Gastroesophageal sphincter (tissue), 3 donors: ENCODE results near the gene CARNS1.

Source experiments
- EP300 ChIP-seq: sonication (generic); formaldehyde crosslinking; IDR thresholded peaks from one replicate; pipeline ENCODE4 v1.6.1; 2017; ENCODE audit warnings: antibody characterized with exemption, mild to moderate bottlenecking
- POLR2A ChIP-seq, 2 donors: fragments of 450-650 bp; IDR thresholded peaks; one replicate each; pipeline ENCODE4 v1.6.1; 2017; ENCODE audit warnings: antibody characterized with exemption in 2 of 2, mild to moderate bottlenecking in 2 of 2, moderate library complexity in 1 of 2
- POLR2AphosphoS5 ChIP-seq: sonication (generic); formaldehyde crosslinking; IDR thresholded peaks from one replicate; pipeline ENCODE4 v1.6.1; 2017; ENCODE audit warnings: antibody characterized with exemption
- TF ChIP-seq, protein P1 (sequence below), 4 experiments: fragments of 200-600 bp in 2 of 4; fragments of 450-650 bp in 2 of 4; sonication (generic) in 1 of 4; IDR thresholded peaks; one replicate each; pipeline ENCODE4 v1.5.1; 2017 to 2019; ENCODE audit warnings: antibody characterized with exemption in 4 of 4, mild to moderate bottlenecking in 2 of 4, moderate library complexity in 2 of 4

GRCh38 chr11:67417425-67417824 lies 1.9 kb downstream of the CARNS1 start:
- TF ChIP-seq, protein P1, sequence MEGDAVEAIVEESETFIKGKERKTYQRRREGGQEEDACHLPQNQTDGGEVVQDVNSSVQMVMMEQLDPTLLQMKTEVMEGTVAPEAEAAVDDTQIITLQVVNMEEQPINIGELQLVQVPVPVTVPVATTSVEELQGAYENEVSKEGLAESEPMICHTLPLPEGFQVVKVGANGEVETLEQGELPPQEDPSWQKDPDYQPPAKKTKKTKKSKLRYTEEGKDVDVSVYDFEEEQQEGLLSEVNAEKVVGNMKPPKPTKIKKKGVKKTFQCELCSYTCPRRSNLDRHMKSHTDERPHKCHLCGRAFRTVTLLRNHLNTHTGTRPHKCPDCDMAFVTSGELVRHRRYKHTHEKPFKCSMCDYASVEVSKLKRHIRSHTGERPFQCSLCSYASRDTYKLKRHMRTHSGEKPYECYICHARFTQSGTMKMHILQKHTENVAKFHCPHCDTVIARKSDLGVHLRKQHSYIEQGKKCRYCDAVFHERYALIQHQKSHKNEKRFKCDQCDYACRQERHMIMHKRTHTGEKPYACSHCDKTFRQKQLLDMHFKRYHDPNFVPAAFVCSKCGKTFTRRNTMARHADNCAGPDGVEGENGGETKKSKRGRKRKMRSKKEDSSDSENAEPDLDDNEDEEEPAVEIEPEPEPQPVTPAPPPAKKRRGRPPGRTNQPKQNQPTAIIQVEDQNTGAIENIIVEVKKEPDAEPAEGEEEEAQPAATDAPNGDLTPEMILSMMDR (IDR thresholded peaks at IDR 0.05): no peak
- TF ChIP-seq EP300: no peak
- TF ChIP-seq POLR2AphosphoS5: no peak
- no peak for TF ChIP-seq POLR2A (IDR thresholded peaks at IDR 0.05)
